Measurements from ENCODE around the gene ACOT12.

GRCh38 chr5:81317536-81317935 is 76.4 kb downstream of the ACOT12 start:
- TF ChIP-seq CENPX (CRISPR knock-in tag; IDR thresholded peaks at IDR 0.05) (no peak), NFE2 (CRISPR knock-in tag; IDR thresholded peaks at IDR 0.05) (no peak), FOXM1 (CRISPR knock-in tag; IDR thresholded peaks at IDR 0.05) (no peak), NFATC3 (CRISPR knock-in tag; IDR thresholded peaks at IDR 0.05) (no peak), ZNF615 (CRISPR knock-in tag; IDR thresholded peaks at IDR 0.05; ENCODE audit: borderline replicate concordance) (no peak), RAD21 (CRISPR knock-in tag; IDR thresholded peaks at IDR 0.05) (no peak), CBX1 (IDR thresholded peaks at IDR 0.05; ENCODE audit: low read depth) (no peak), SP4 (CRISPR knock-in tag; IDR thresholded peaks at IDR 0.05) (no peak), ZNF136 (CRISPR knock-in tag; IDR thresholded peaks at IDR 0.05; ENCODE audit: low read depth) (no peak)
- TF ChIP-seq, protein P1, sequence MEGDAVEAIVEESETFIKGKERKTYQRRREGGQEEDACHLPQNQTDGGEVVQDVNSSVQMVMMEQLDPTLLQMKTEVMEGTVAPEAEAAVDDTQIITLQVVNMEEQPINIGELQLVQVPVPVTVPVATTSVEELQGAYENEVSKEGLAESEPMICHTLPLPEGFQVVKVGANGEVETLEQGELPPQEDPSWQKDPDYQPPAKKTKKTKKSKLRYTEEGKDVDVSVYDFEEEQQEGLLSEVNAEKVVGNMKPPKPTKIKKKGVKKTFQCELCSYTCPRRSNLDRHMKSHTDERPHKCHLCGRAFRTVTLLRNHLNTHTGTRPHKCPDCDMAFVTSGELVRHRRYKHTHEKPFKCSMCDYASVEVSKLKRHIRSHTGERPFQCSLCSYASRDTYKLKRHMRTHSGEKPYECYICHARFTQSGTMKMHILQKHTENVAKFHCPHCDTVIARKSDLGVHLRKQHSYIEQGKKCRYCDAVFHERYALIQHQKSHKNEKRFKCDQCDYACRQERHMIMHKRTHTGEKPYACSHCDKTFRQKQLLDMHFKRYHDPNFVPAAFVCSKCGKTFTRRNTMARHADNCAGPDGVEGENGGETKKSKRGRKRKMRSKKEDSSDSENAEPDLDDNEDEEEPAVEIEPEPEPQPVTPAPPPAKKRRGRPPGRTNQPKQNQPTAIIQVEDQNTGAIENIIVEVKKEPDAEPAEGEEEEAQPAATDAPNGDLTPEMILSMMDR (CRISPR knock-in tag; IDR thresholded peaks at IDR 0.05) = no peak
